ENCODE measurements around the gene FBXO41. TPM values are rescaled to one million over a fixed set of nuclear protein-coding genes. Genes with fewer than 3 reads are reported as not detected.

FBXO41 gene
- total RNA-seq, 1 experiment from 2014 or later, result 1.4 TPM

- no peak for DNase-seq
These were observed 72.2 kb downstream of the FBXO41 start for GRCh38 chr2:73212098-73212447.

GRCh38 chr2:73210696-73211095, 73.6 kb downstream of the FBXO41 start:
- H3K4me3 ChIP-seq, result no peak overlapping the region
- H3K27me3 ChIP-seq, result no peaks in the 10 kb centered on the region
- no peak for DNase-seq
- H3K9me3 ChIP-seq, result no peaks in the 10 kb centered on the region
- H3K36me3 ChIP-seq, result peaks cover 2% of the 10 kb centered on the region; the same call in 1 of the 2 replicates

More at GRCh38 chr2:73212098-73212447, 72.2 kb downstream of the FBXO41 start:
- no peaks in the 10 kb centered on the region for H3K9me3 ChIP-seq
- no peaks in the 10 kb centered on the region for H3K27me3 ChIP-seq
- H3K36me3 ChIP-seq, result peaks cover 2% of the 10 kb centered on the region; the same call in 1 of the 2 replicates
- H3K4me3 ChIP-seq, result no peak overlapping the region

- Histone ChIP-seq H3K36me3 (peaks cover 2% of the 10 kb centered on the region; the same call in 1 of the 2 replicates), H3K4me3 (no peak overlapping the region), H3K9me3 (no peaks in the 10 kb centered on the region), H3K27me3 (no peaks in the 10 kb centered on the region)
- DNase-seq, result no peak
These were observed 74.3 kb downstream of the FBXO41 start for GRCh38 chr2:73210019-73210418.

- Histone ChIP-seq H3K27me3 (peaks cover 4% of the 10 kb centered on the region; the same call in 1 of the 2 replicates), H3K9me3 (no peaks in the 10 kb centered on the region), H3K36me3 (no peaks in the 10 kb centered on the region), H3K4me3 (no peak overlapping the region)
- no peak for DNase-seq
These were observed 76.0 kb downstream of the FBXO41 start for GRCh38 chr2:73208258-73208657.

GRCh38 chr2:73205611-73206010, 78.7 kb downstream of the FBXO41 start:
- H3K4me3 ChIP-seq, result no peak overlapping the region
- DNase-seq, result no peak
- no peaks in the 10 kb centered on the region for H3K9me3 ChIP-seq
- H3K36me3 ChIP-seq, result no peaks in the 10 kb centered on the region
- peaks cover 4% of the 10 kb centered on the region; the same call in 1 of the 2 replicates for H3K27me3 ChIP-seq

Other genes starting within 250 kb of the FBXO41 start
- gene SFXN5, start 212.8 kb downstream of the FBXO41 start, total RNA-seq (2014; rRNA removed; shearing (Covaris generic); ENCODE audit: low replicate concordance), result 2.4 and 6.2 TPM in 2 replicates
- 25.8 and 43.8 TPM in 2 replicates for gene RAB11FIP5, start 171.5 kb downstream of the FBXO41 start, total RNA-seq (2014; rRNA removed; shearing (Covaris generic); ENCODE audit: low replicate concordance)
- gene NOTO, start 81.9 kb downstream of the FBXO41 start, total RNA-seq (2014; rRNA removed; shearing (Covaris generic); ENCODE audit: low replicate concordance), result 0.16 TPM in 1 of 2 replicates, not detected in the other
- 26.2 and 57.3 TPM in 2 replicates for gene SMYD5, start 70.2 kb downstream of the FBXO41 start, total RNA-seq (2014; rRNA removed; shearing (Covaris generic); ENCODE audit: low replicate concordance)
- gene PRADC1, start 51.2 kb downstream of the FBXO41 start, total RNA-seq (2014; rRNA removed; shearing (Covaris generic); ENCODE audit: low replicate concordance), result 30.0 and 35.7 TPM in 2 replicates
- 891 and 917 TPM in 2 replicates for gene CCT7, start 50.2 kb downstream of the FBXO41 start, total RNA-seq (2014; rRNA removed; shearing (Covaris generic); ENCODE audit: low replicate concordance)
- not detected in 2 replicates for gene EGR4, start 9.1 kb upstream of the FBXO41 start, total RNA-seq (2014; rRNA removed; shearing (Covaris generic); ENCODE audit: low replicate concordance)
- 7.1 and 10.8 TPM in 2 replicates for gene ALMS1, start 101.4 kb upstream of the FBXO41 start, total RNA-seq (2014; rRNA removed; shearing (Covaris generic); ENCODE audit: low replicate concordance)

Data from MG63 (cell line).